ENCODE results near the gene ADNP.

ADNP gene

DNA sequence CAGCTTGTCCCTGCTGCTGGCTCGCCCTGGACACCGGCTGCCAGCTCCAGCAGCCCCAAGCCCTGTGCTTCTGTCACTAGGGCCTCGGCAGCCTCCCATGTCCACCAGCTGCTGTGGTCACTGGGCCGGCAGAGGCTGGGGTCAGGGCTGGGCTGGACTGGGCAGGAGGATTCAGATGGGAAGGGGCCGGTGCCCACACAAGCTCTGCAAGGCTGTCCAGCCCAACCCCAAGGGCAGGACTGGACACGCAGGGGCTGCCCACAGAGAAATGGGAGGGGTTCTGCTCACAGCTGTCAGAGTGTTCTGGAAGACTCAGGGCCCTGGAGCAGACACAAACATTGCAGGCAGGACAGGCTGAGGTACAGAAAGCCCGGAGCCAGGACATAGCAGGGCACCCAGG is 65.6 kb downstream of the ADNP start:
- Histone ChIP-seq H3K79me1 (replicated peaks; ENCODE audit: low read length, poor library complexity, severe bottlenecking) (peaks cover 2% of the 10 kb centered on the region), H2BK15ac (ENCODE audit: low read depth, poor library complexity, severe bottlenecking) (no peak overlapping the region)
- WGBS: 88% methylated on average over 7 of the region's 7 CpGs

DNA sequence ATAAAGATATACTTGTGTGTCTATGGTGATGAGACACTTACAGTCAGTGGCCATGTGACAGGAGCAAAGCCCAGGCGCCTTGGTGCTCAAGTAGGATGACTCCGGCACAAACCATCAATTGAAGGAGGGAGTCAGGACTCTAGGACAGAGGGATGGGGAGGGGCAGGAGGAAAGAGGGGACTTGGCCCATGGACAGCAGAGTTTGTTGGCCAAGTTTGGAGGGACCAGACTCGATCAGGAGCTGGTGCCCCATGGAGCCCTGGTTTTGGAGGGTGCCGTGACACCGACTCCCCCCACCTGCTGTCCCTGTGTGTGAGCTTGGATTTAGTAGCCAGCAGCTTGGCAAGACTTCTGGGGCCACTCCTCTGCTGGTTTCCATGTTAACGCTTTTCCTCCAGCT is 66.1 kb downstream of the ADNP start:
- no peak overlapping the region for H3K9ac ChIP-seq (ENCODE audit: low read length)
- H2BK5ac ChIP-seq (ENCODE audit: low read depth, low read length, poor library complexity, severe bottlenecking): no peak overlapping the region
- H3K9me3 ChIP-seq (ENCODE audit: control insufficient read depth, low read length): no peaks in the 10 kb centered on the region
- no peak overlapping the region for H2BK12ac ChIP-seq (ENCODE audit: low read length in 2 of 2)
- no peak overlapping the region for H3K27ac ChIP-seq (ENCODE audit: low read length, poor library complexity, severe bottlenecking)
- no peak overlapping the region for H2BK15ac ChIP-seq (ENCODE audit: low read depth, poor library complexity, severe bottlenecking)
- H4K91ac ChIP-seq (ENCODE audit: low read length): no peak overlapping the region
- H4K8ac ChIP-seq (ENCODE audit: low read length): no peak overlapping the region
- H3K14ac ChIP-seq (ENCODE audit: low read length in 2 of 2): no peak overlapping the region
- no peak for DNase-seq
- H2BK120ac ChIP-seq (ENCODE audit: low read depth, low read length): no peak overlapping the region
- H3K18ac ChIP-seq (ENCODE audit: low read depth in 1 of 2, low read length in 2 of 2): no peak overlapping the region
- H3K4me2 ChIP-seq (ENCODE audit: low read length, poor library complexity, severe bottlenecking): no peak overlapping the region
- 97% methylated on average over 6 of the region's 6 CpGs for WGBS
- H3K36me3 ChIP-seq (ENCODE audit: control insufficient read depth in 1 of 2, insufficient read depth in 2 of 2, low read depth in 1 of 2, low read length in 2 of 2): no peaks in the 10 kb centered on the region
- H3K27me3 ChIP-seq (ENCODE audit: control insufficient read depth in 1 of 2, insufficient read depth in 1 of 2, low read length in 2 of 2): no peaks in the 10 kb centered on the region
- no peak overlapping the region for H3K23ac ChIP-seq (ENCODE audit: low read length in 2 of 2)
- no peak overlapping the region for H3K4ac ChIP-seq (ENCODE audit: low read depth in 1 of 2, low read length in 2 of 2)
- no peak overlapping the region for H2AFZ ChIP-seq (ENCODE audit: low read depth, low read length)
- H2AK5ac ChIP-seq (ENCODE audit: low read length, severe bottlenecking): no peak overlapping the region
- peaks cover 8% of the 10 kb centered on the region for H3K4me1 ChIP-seq (ENCODE audit: control insufficient read depth, insufficient read depth, low read depth, low read length)
- H3K4me3 ChIP-seq (ENCODE audit: insufficient read depth in 1 of 2, low read depth in 1 of 2, low read length in 2 of 2): no peak overlapping the region
- H3K79me1 ChIP-seq (replicated peaks; ENCODE audit: low read length, poor library complexity, severe bottlenecking): peaks cover 2% of the 10 kb centered on the region

More for the DNA sequence above, 65.6 kb downstream of the ADNP start:
- Histone ChIP-seq H2BK120ac (ENCODE audit: low read depth, low read length) (no peak overlapping the region), H3K36me3 (ENCODE audit: control insufficient read depth in 1 of 2, insufficient read depth in 2 of 2, low read depth in 1 of 2, low read length in 2 of 2) (no peaks in the 10 kb centered on the region), H4K8ac (ENCODE audit: low read length) (no peak overlapping the region), H3K4me2 (ENCODE audit: low read length, poor library complexity, severe bottlenecking) (no peak overlapping the region), H3K27me3 (ENCODE audit: control insufficient read depth in 1 of 2, insufficient read depth in 1 of 2, low read length in 2 of 2) (no peaks in the 10 kb centered on the region), H2BK12ac (ENCODE audit: low read length in 2 of 2) (no peak overlapping the region), H3K9ac (ENCODE audit: low read length) (no peak overlapping the region), H3K9me3 (ENCODE audit: control insufficient read depth, low read length) (no peaks in the 10 kb centered on the region), H3K4ac (ENCODE audit: low read depth in 1 of 2, low read length in 2 of 2) (no peak overlapping the region), H3K4me1 (ENCODE audit: control insufficient read depth, insufficient read depth, low read depth, low read length) (peaks cover 13% of the 10 kb centered on the region), H2BK5ac (ENCODE audit: low read depth, low read length, poor library complexity, severe bottlenecking) (no peak overlapping the region), H3K27ac (ENCODE audit: low read length, poor library complexity, severe bottlenecking) (no peak overlapping the region), H3K18ac (ENCODE audit: low read depth in 1 of 2, low read length in 2 of 2) (no peak overlapping the region), H3K4me3 (ENCODE audit: insufficient read depth in 1 of 2, low read depth in 1 of 2, low read length in 2 of 2) (no peak overlapping the region), H2AK5ac (ENCODE audit: low read length, severe bottlenecking) (no peak overlapping the region), H2AFZ (ENCODE audit: low read depth, low read length) (no peak overlapping the region), H4K91ac (ENCODE audit: low read length) (no peak overlapping the region), H3K23ac (ENCODE audit: low read length in 2 of 2) (no peak overlapping the region), H3K14ac (ENCODE audit: low read length in 2 of 2) (no peak overlapping the region)
- no peak for DNase-seq

DNA sequence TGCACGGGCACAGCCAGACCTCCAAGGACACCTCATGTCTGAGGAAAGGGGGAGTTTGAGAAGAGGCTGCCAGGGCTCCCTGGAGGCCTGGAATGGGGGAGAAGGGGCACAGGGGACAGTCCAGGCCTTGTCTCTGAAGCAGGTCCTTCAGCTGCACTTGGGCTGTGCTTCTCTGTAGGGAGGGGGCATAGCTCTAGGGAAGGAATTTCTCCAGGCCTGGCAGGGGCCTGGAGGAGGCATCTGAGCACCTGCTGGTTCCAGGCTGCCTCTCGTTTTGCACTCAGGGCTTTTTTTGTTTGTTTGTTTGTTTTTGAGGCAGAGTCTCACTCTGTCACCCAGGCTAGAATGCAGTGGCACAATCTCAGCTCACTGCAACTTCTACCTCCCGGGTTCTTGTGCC is 68.7 kb downstream of the ADNP start:
- H3K27ac ChIP-seq (ENCODE audit: low read length, poor library complexity, severe bottlenecking): no peak overlapping the region
- no peak overlapping the region for H2BK120ac ChIP-seq (ENCODE audit: low read depth, low read length)
- no peak overlapping the region for H3K9ac ChIP-seq (ENCODE audit: low read length)
- H3K23ac ChIP-seq (ENCODE audit: low read length in 2 of 2): no peak overlapping the region
- H3K36me3 ChIP-seq (ENCODE audit: control insufficient read depth in 1 of 2, insufficient read depth in 2 of 2, low read depth in 1 of 2, low read length in 2 of 2): no peaks in the 10 kb centered on the region
- no peak overlapping the region for H3K4ac ChIP-seq (ENCODE audit: low read depth in 1 of 2, low read length in 2 of 2)
- H2BK15ac ChIP-seq (ENCODE audit: low read depth, poor library complexity, severe bottlenecking): no peak overlapping the region
- H3K18ac ChIP-seq (ENCODE audit: low read depth in 1 of 2, low read length in 2 of 2): no peak overlapping the region
- no peak overlapping the region for H2BK12ac ChIP-seq (ENCODE audit: low read length in 2 of 2)
- 59% methylated on average over 3 of the region's 3 CpGs for WGBS
- H3K14ac ChIP-seq (ENCODE audit: low read length in 2 of 2): no peak overlapping the region
- no peak overlapping the region for H4K91ac ChIP-seq (ENCODE audit: low read length)
- no peak overlapping the region for H2AFZ ChIP-seq (ENCODE audit: low read depth, low read length)
- no peaks in the 10 kb centered on the region for H3K27me3 ChIP-seq (ENCODE audit: control insufficient read depth in 1 of 2, insufficient read depth in 1 of 2, low read length in 2 of 2)
- H3K4me2 ChIP-seq (ENCODE audit: low read length, poor library complexity, severe bottlenecking): no peak overlapping the region
- no peaks in the 10 kb centered on the region for H3K4me1 ChIP-seq (ENCODE audit: control insufficient read depth, insufficient read depth, low read depth, low read length)
- H3K79me1 ChIP-seq (replicated peaks; ENCODE audit: low read length, poor library complexity, severe bottlenecking): no peaks in the 10 kb centered on the region
- DNase-seq: no peak
- H2BK5ac ChIP-seq (ENCODE audit: low read depth, low read length, poor library complexity, severe bottlenecking): no peak overlapping the region
- no peak overlapping the region for H2AK5ac ChIP-seq (ENCODE audit: low read length, severe bottlenecking)
- no peak overlapping the region for H3K4me3 ChIP-seq (ENCODE audit: insufficient read depth in 1 of 2, low read depth in 1 of 2, low read length in 2 of 2)
- no peak overlapping the region for H4K8ac ChIP-seq (ENCODE audit: low read length)
- no peaks in the 10 kb centered on the region for H3K9me3 ChIP-seq (ENCODE audit: control insufficient read depth, low read length)

DNA sequence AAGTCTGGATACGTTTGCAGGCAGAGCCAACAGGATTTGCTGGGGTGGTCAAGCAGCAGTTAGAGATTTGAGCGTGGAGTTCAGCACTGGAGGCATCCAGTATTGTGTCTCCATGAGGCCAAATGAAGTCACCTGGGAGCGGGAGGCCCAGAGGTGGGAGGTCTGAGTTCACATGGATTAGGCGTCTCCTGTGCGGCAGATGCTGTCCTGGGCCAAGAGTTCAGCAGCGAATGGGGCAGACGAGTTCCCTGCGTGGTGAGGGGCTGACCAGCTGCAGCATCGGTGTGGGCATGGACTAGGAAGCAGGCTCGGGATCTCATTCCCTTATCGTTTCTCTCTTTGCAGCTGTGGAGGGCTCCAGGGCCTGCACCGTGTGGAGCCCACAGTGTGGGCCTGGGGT is 70.2 kb downstream of the ADNP start:
- no peak overlapping the region for H2BK15ac ChIP-seq (ENCODE audit: low read depth, poor library complexity, severe bottlenecking)
- no peak overlapping the region for H3K27ac ChIP-seq (ENCODE audit: low read length, poor library complexity, severe bottlenecking)
- no peaks in the 10 kb centered on the region for H3K79me1 ChIP-seq (replicated peaks; ENCODE audit: low read length, poor library complexity, severe bottlenecking)
- no peak overlapping the region for H2BK5ac ChIP-seq (ENCODE audit: low read depth, low read length, poor library complexity, severe bottlenecking)
- H2BK120ac ChIP-seq (ENCODE audit: low read depth, low read length): no peak overlapping the region
- H3K4me2 ChIP-seq (ENCODE audit: low read length, poor library complexity, severe bottlenecking): no peak overlapping the region
- H3K23ac ChIP-seq (ENCODE audit: low read length in 2 of 2): no peak overlapping the region
- no peak for DNase-seq
- no peak overlapping the region for H4K8ac ChIP-seq (ENCODE audit: low read length)
- no peaks in the 10 kb centered on the region for H3K9me3 ChIP-seq (ENCODE audit: control insufficient read depth, low read length)
- no peak overlapping the region for H3K14ac ChIP-seq (ENCODE audit: low read length in 2 of 2)
- no peak overlapping the region for H2BK12ac ChIP-seq (ENCODE audit: low read length in 2 of 2)
- H3K27me3 ChIP-seq (ENCODE audit: control insufficient read depth in 1 of 2, insufficient read depth in 1 of 2, low read length in 2 of 2): no peaks in the 10 kb centered on the region
- H2AFZ ChIP-seq (ENCODE audit: low read depth, low read length): no peak overlapping the region
- H3K4me1 ChIP-seq (ENCODE audit: control insufficient read depth, insufficient read depth, low read depth, low read length): peaks cover 5% of the 10 kb centered on the region
- no peak overlapping the region for H3K4me3 ChIP-seq (ENCODE audit: insufficient read depth in 1 of 2, low read depth in 1 of 2, low read length in 2 of 2)
- no peak overlapping the region for H3K4ac ChIP-seq (ENCODE audit: low read depth in 1 of 2, low read length in 2 of 2)
- H4K91ac ChIP-seq (ENCODE audit: low read length): peak overlapping the region; percentile 11
- H3K9ac ChIP-seq (ENCODE audit: low read length): no peak overlapping the region
- H3K36me3 ChIP-seq (ENCODE audit: control insufficient read depth in 1 of 2, insufficient read depth in 2 of 2, low read depth in 1 of 2, low read length in 2 of 2): no peaks in the 10 kb centered on the region
- H3K18ac ChIP-seq (ENCODE audit: low read depth in 1 of 2, low read length in 2 of 2): no peak overlapping the region
- whole genome bisulfite sequencing: 89% methylated on average over 12 of the region's 12 CpGs
- no peak overlapping the region for H2AK5ac ChIP-seq (ENCODE audit: low read length, severe bottlenecking)

All from mesenchymal stem cell (in vitro differentiated cells and primary cell).